Keratinocyte (primary cell): ENCODE data around the gene CIBAR2. TPM values are rescaled to one million over a fixed set of nuclear protein-coding genes. Genes with fewer than 3 reads are reported as not detected.

Source experiments
- DNase-seq: peaks from one replicate; pipeline ENCODE4 v3.0.0-alpha.2; 2011; ENCODE audit warnings: low read depth, missing footprints, low spot score
- FAIRE-seq: peaks from 2 replicates; lab custom pipeline; 2011; peaks lifted over from hg19 to GRCh38; lab: Jason Lieb, UNC
- H2AFZ ChIP-seq: 2 replicates; pipeline ENCODE4 v1.6.0; 2012; ENCODE audit warnings: low read length, control low read depth, inconsistent platforms; ENCODE audit not compliant: control insufficient read depth
- H3K27ac ChIP-seq: 2 replicates; pipeline ENCODE4 v1.5.1; 2011; ENCODE audit warnings: low read length; ENCODE audit not compliant: control insufficient read depth, insufficient read depth
- H3K27me3 ChIP-seq: 3 replicates; pipeline ENCODE4 v1.6.0; 2011; ENCODE audit warnings: low read length; ENCODE audit not compliant: control insufficient read depth, insufficient read depth; ENCODE audit errors: extremely low read depth
- H3K36me3 ChIP-seq, 2 experiments: 2 replicates in 1 of 2; 3 replicates in 1 of 2; pipeline ENCODE4 v1.5.1; 2011; ENCODE audit warnings: low read length in 2 of 2, mild to moderate bottlenecking in 1 of 2; ENCODE audit not compliant: control insufficient read depth in 2 of 2, insufficient read depth in 2 of 2; ENCODE audit errors: extremely low read depth in 1 of 2
- H3K4me1 ChIP-seq: 3 replicates; pipeline ENCODE4 v1.5.1; 2011; ENCODE audit warnings: low read length; ENCODE audit not compliant: control insufficient read depth, insufficient read depth; ENCODE audit errors: extremely low read depth
- H3K4me2 ChIP-seq: 3 replicates; pipeline ENCODE4 v1.6.0; 2011; ENCODE audit warnings: low read depth, low read length; ENCODE audit not compliant: control insufficient read depth, insufficient read depth; ENCODE audit errors: extremely low read depth
- H3K4me3 ChIP-seq, 3 experiments: fragments of 200-600 bp in 1 of 3; sonication (generic) in 1 of 3; 2 replicates in 2 of 3; 3 replicates in 1 of 3; pipeline ENCODE4 v1.5.1; 2011 to 2016; ENCODE audit warnings: low read length in 3 of 3, mild to moderate bottlenecking in 3 of 3, control low read depth in 2 of 3, inconsistent platforms in 1 of 3, low read depth in 1 of 3, mixed read lengths in 1 of 3, mixed run types in 1 of 3, moderate library complexity in 1 of 3; ENCODE audit not compliant: control insufficient read depth in 2 of 3, insufficient read depth in 2 of 3; ENCODE audit errors: extremely low read depth in 1 of 3
- H3K79me2 ChIP-seq: 2 replicates; pipeline ENCODE4 v1.6.0; 2012; ENCODE audit warnings: low read length; ENCODE audit not compliant: control insufficient read depth, insufficient read depth
- H3K9ac ChIP-seq: 3 replicates; pipeline ENCODE4 v1.6.0; 2011; ENCODE audit warnings: low read length; ENCODE audit not compliant: control insufficient read depth, insufficient read depth; ENCODE audit errors: extremely low read depth
- H3K9me1 ChIP-seq: 3 replicates; pipeline ENCODE4 v1.6.0; 2011; ENCODE audit warnings: low read length; ENCODE audit not compliant: control insufficient read depth, insufficient read depth; ENCODE audit errors: extremely low read depth
- H3K9me3 ChIP-seq: 2 replicates; pipeline ENCODE4 v1.5.1; 2012; ENCODE audit warnings: low read depth, low read length; ENCODE audit not compliant: control insufficient read depth
- H4K20me1 ChIP-seq: 3 replicates; pipeline ENCODE4 v1.6.0; 2011; ENCODE audit warnings: low read length; ENCODE audit not compliant: control insufficient read depth, insufficient read depth; ENCODE audit errors: extremely low read depth
- CTCF ChIP-seq, 3 experiments: IDR thresholded peaks in 1 of 3; conservative IDR thresholded peaks in 1 of 3; optimal IDR thresholded peaks in 1 of 3; 2 replicates in 2 of 3; 3 replicates in 1 of 3; pipeline versions ENCODE3 to v1.5.1; 2011; ENCODE audit warnings: low read length in 3 of 3, mild to moderate bottlenecking in 3 of 3, moderate library complexity in 2 of 3, control low read depth in 1 of 3, inconsistent platforms in 1 of 3; ENCODE audit not compliant: insufficient read depth in 2 of 3; ENCODE audit errors: extremely low read depth in 1 of 3
- EZH2 ChIP-seq: IDR thresholded peaks from one replicate; pipeline ENCODE4 v1.6.1; 2012; ENCODE audit warnings: inconsistent platforms, mild to moderate bottlenecking, low read length, moderate library complexity
- dilution Hi-C: fragments of 300-500 bp; cut with MboI; formaldehyde crosslinking; loops from one replicate; pipeline ENCODE4 v1.7.0; 2020; ENCODE audit warnings: low sequenced_read_pairs; ENCODE audit not compliant: extremely low pct_ligation_motif_present
- polyA minus RNA-seq, 3 experiments: library from RNA; depleted of rRNA, polyadenylated mRNA; stranded (reverse); fragments of >200 nt; gene quantifications; 1 replicate in 1 of 3; 2 replicates in 1 of 3; 3 replicates in 1 of 3; pipeline ENCODE4 v1.2.3, GENCODE V29; 2011
- polyA plus RNA-seq, 5 experiments: library from polyadenylated mRNA; depleted of rRNA in 3 of 5; stranded (reverse) in 3 of 5; stranded (forward) in 1 of 5; unstranded in 1 of 5; fragments of >200 nt; gene quantifications; 1 replicate in 1 of 5; 2 replicates in 3 of 5; 3 replicates in 1 of 5; pipeline versions ENCODE4 v1.2.1 to v1.2.3, GENCODE V29; 2011 to 2012; ENCODE audit warnings: missing spikeins in 2 of 5, low read depth in 1 of 5, low replicate concordance in 1 of 5

The CIBAR2 gene
- polyA plus RNA-seq (not detected in 3 replicates), polyA minus RNA-seq (not detected in 3 replicates)
- not detected for polyA plus RNA-seq (2011; ENCODE audit: low read depth)
- not detected in 2 replicates for polyA plus RNA-seq (2011; cell fraction: cytosol; rRNA removed)
- not detected in 2 replicates for polyA plus RNA-seq (2011; cell fraction: nucleus; rRNA removed)
- not detected in 2 replicates for polyA plus RNA-seq (2012; ENCODE audit: low replicate concordance)
- polyA minus RNA-seq (2011; cell fraction: cytosol; rRNA and poly(A)+ RNA removed) = not detected
- polyA minus RNA-seq (2011; cell fraction: nucleus; rRNA and poly(A)+ RNA removed) = not detected in 2 replicates

GRCh38 chr16:85112364-85112763 lies at the start of gene CIBAR2:
CIBAR2 (minus strand) TSS chr16:85112472; CDS start chr16:85112352, 120 bp downstream.
- TF ChIP-seq CTCF (optimal IDR thresholded peaks at IDR 0.05 in 1 of 3, IDR thresholded peaks at IDR 0.05 in 1 of 3, conservative IDR thresholded peaks at IDR 0.05 in 1 of 3; ENCODE audit: extremely low read depth in 1 of 3, insufficient read depth in 2 of 3, low read length in 3 of 3) (no peak), EZH2 (no peak)
- dilution Hi-C loops = no loop called here
- Histone ChIP-seq H3K4me2 (no peak within 1 kb of the TSS), H2AFZ (no peak within 1 kb of the TSS), H3K79me2 (no peaks in the 10 kb centered on the region), H3K9me1 (no peaks in the 10 kb centered on the region), H3K27me3 (no peaks in the 10 kb centered on the region), H3K9me3 (no peaks in the 10 kb centered on the region), H4K20me1 (no peaks in the 10 kb centered on the region), H3K4me1 (peaks cover 3% of the 10 kb centered on the region), H3K27ac (no peak within 1 kb of the TSS), H3K36me3 (no peaks in the 10 kb centered on the region), H3K4me3 (no peak within 1 kb of the TSS), H3K9ac (no peak within 1 kb of the TSS)
- DNase-seq = no peak
- no peak for FAIRE-seq

GRCh38 chr16:85159179-85159980 lies 47.1 kb upstream of the CIBAR2 start:
- no peak for FAIRE-seq

More at GRCh38 chr16:85159179-85159980, 47.1 kb upstream of the CIBAR2 start:
- no peaks in the 10 kb centered on the region for H3K9me1 ChIP-seq
- no peaks in the 10 kb centered on the region for H3K79me2 ChIP-seq
- dilution Hi-C loops = no loop called here
- H3K9ac ChIP-seq = no peak overlapping the region
- H3K27ac ChIP-seq = no peak overlapping the region
- peaks cover 2% of the 10 kb centered on the region for H3K27me3 ChIP-seq
- H3K4me3 ChIP-seq = no peak overlapping the region
- H3K4me2 ChIP-seq = no peak overlapping the region
- DNase-seq = no peak
- H3K4me1 ChIP-seq = peaks cover 11% of the 10 kb centered on the region
- H4K20me1 ChIP-seq = no peaks in the 10 kb centered on the region
- H2AFZ ChIP-seq = no peak overlapping the region
- no peaks in the 10 kb centered on the region for H3K36me3 ChIP-seq
- H3K9me3 ChIP-seq = no peaks in the 10 kb centered on the region
- TF ChIP-seq EZH2 (no peak), CTCF (optimal IDR thresholded peaks at IDR 0.05 in 1 of 3, IDR thresholded peaks at IDR 0.05 in 1 of 3, conservative IDR thresholded peaks at IDR 0.05 in 1 of 3; ENCODE audit: extremely low read depth in 1 of 3, insufficient read depth in 2 of 3, low read length in 3 of 3) (no peak)
